HepG2 (cell line): Measurements from ENCODE around the gene CLPSL2. TPM values are rescaled to one million over a fixed set of nuclear protein-coding genes. Genes with fewer than 3 reads are reported as not detected.
A peak's percentile ranks its signal among the peaks of the same experiment; 100 is the strongest.

ENCODE experiments used
- ATM ChIP-seq: fragments of 450-650 bp; IDR thresholded peaks from 2 replicates; pipeline ENCODE4 v1.7.1; 2017; ENCODE audit warnings: mild to moderate bottlenecking, borderline replicate concordance
- CREM ChIP-seq, 2 experiments: sonication (generic) in 1 of 2; formaldehyde crosslinking in 1 of 2; IDR thresholded peaks; 2 replicates each; pipeline versions ENCODE4 v1.4.0 to v1.6.1; 2016 to 2020; ENCODE audit warnings: antibody characterized with exemption in 1 of 2, mild to moderate bottlenecking in 1 of 2, missing genetic modification reagents in 1 of 2
- ESRRA ChIP-seq: sonication (generic); formaldehyde crosslinking; IDR thresholded peaks from 2 replicates; pipeline ENCODE4 v1.5.1; 2020; ENCODE audit warnings: mild to moderate bottlenecking, low read depth, missing genetic modification reagents
- FIP1L1 ChIP-seq: fragments of 200-400 bp; formaldehyde crosslinking; IDR thresholded peaks from 2 replicates; pipeline ENCODE4 v1.6.1; 2018; ENCODE audit warnings: low read depth, mild to moderate bottlenecking, low read length, moderate library complexity, borderline replicate concordance; ENCODE audit not compliant: insufficient read depth
- GRHL1 ChIP-seq: sonication (generic); formaldehyde crosslinking; conservative IDR thresholded peaks from 2 replicates; pipeline ENCODE4 v1.8.0; 2022; ENCODE audit warnings: missing genetic modification reagents
- HNF4A ChIP-seq: sonication (generic); formaldehyde crosslinking; IDR thresholded peaks from 2 replicates; pipeline ENCODE4 v1.4.0; 2020; ENCODE audit warnings: missing genetic modification reagents
- HOXA9 ChIP-seq: sonication (generic); formaldehyde crosslinking; IDR thresholded peaks from 2 replicates; pipeline ENCODE4 v1.8.1; 2022; ENCODE audit warnings: missing genetic modification reagents, mild to moderate bottlenecking, moderate library complexity, borderline replicate concordance
- KDM6A ChIP-seq: IDR thresholded peaks from 2 replicates; pipeline ENCODE4 v1.6.1; 2016; ENCODE audit warnings: low read depth
- KLF15 ChIP-seq: sonication (generic); formaldehyde crosslinking; IDR thresholded peaks from 2 replicates; pipeline ENCODE4 v1.8.1; 2023; ENCODE audit warnings: borderline replicate concordance, mild to moderate bottlenecking, inconsistent platforms, missing genetic modification reagents, mixed read lengths
- POLR2G ChIP-seq: fragments of 200-400 bp; formaldehyde crosslinking; IDR thresholded peaks from 2 replicates; pipeline ENCODE4 v1.6.1; 2018; ENCODE audit warnings: mild to moderate bottlenecking, low read depth, low read length, moderate library complexity
- RBFOX2 ChIP-seq: fragments of 200-400 bp; formaldehyde crosslinking; IDR thresholded peaks from 2 replicates; pipeline ENCODE4 v1.6.1; 2017; ENCODE audit warnings: low read depth, mild to moderate bottlenecking, low read length
- RBM39 ChIP-seq: fragments of 200-400 bp; formaldehyde crosslinking; IDR thresholded peaks from one replicate; pipeline ENCODE4 v1.6.1; 2018; ENCODE audit warnings: antibody characterized with exemption, mild to moderate bottlenecking, low read depth, low read length; ENCODE audit not compliant: poor library complexity, severe bottlenecking
- SAFB2 ChIP-seq: sonication (generic); formaldehyde crosslinking; IDR thresholded peaks from 2 replicates; pipeline ENCODE4 v1.5.1; 2020; ENCODE audit warnings: missing genetic modification reagents, low read depth, mild to moderate bottlenecking, borderline replicate concordance
- TBL1XR1 ChIP-seq: fragments of 150-350 bp; IDR thresholded peaks from 2 replicates; pipeline ENCODE4 v1.6.1; 2014; ENCODE audit warnings: borderline replicate concordance, low read length; ENCODE audit not compliant: partially characterized antibody
- TBX2 ChIP-seq: sonication (generic); formaldehyde crosslinking; IDR thresholded peaks from 2 replicates; pipeline ENCODE4 v1.5.0; 2020; ENCODE audit warnings: missing genetic modification reagents, mild to moderate bottlenecking, borderline replicate concordance
- THAP9 ChIP-seq: sonication (generic); formaldehyde crosslinking; IDR thresholded peaks from 2 replicates; pipeline ENCODE4; 2020; ENCODE audit warnings: missing genetic modification reagents, mild to moderate bottlenecking, borderline replicate concordance
- ZFP90 ChIP-seq: sonication (generic); formaldehyde crosslinking; IDR thresholded peaks from 2 replicates; pipeline ENCODE4 v1.8.0; 2022; ENCODE audit warnings: missing genetic modification reagents, mild to moderate bottlenecking, inconsistent platforms, borderline replicate concordance
- ZNF138 ChIP-seq: sonication (generic); formaldehyde crosslinking; IDR thresholded peaks from 2 replicates; pipeline ENCODE4 v1.5.0; 2020; ENCODE audit warnings: mild to moderate bottlenecking, low read depth, missing genetic modification reagents
- ZNF776 ChIP-seq: sonication (generic); formaldehyde crosslinking; IDR thresholded peaks from 2 replicates; pipeline ENCODE4 v1.4.0; 2020; ENCODE audit warnings: mild to moderate bottlenecking, missing genetic modification reagents
- ZSCAN31 ChIP-seq: sonication (generic); formaldehyde crosslinking; IDR thresholded peaks from 2 replicates; pipeline ENCODE4 v1.5.0; 2020; ENCODE audit warnings: low read depth, mild to moderate bottlenecking, missing genetic modification reagents
- polyA plus RNA-seq, 8 experiments: library from polyadenylated mRNA; depleted of rRNA in 3 of 8; stranded (reverse) in 7 of 8; unstranded in 1 of 8; fragments of >200 nt; fragmentation: Illumina TruSeq in 4 of 8; extraction: Trizol in 4 of 8; gene quantifications; 2 replicates each; pipeline versions ENCODE4 v1.2.1 to v1.2.3, GENCODE V29; 2011 to 2016; ENCODE audit warnings: low read depth in 4 of 8, missing spikeins in 1 of 8, mixed read lengths in 1 of 8; ENCODE audit not compliant: insufficient read depth in 1 of 8
- total RNA-seq, 5 experiments: library from RNA; depleted of rRNA; stranded (reverse); fragments of >200 nt; fragmentation: Illumina TruSeq; extraction: Trizol; gene quantifications; 2 replicates each; pipeline ENCODE4 v1.2.3, GENCODE V29; 2016; ENCODE audit warnings: low read depth in 1 of 5
- TF ChIP-seq, protein P1 (sequence below): sonication (generic); formaldehyde crosslinking; IDR thresholded peaks from 2 replicates; pipeline ENCODE4 v1.4.0; 2020; ENCODE audit warnings: missing genetic modification reagents

The CLPSL2 gene
- total and polyA plus RNA-seq, 2 of the 13 experiments (the other 11 are each of a cell fraction or from before 2014, with no cell fraction given), result not detected

- TF ChIP-seq ZFP90 (CRISPR knock-in tag) (no peak), TBL1XR1 (no peak), POLR2G (peak; percentile 91), ZNF138 (CRISPR knock-in tag) (no peak; the same call in 1 of the 2 replicates), HOXA9 (CRISPR knock-in tag) (0 out of 2 replicates have a peak, but pooled peaks have one; percentile 70), GRHL1 (CRISPR knock-in tag) (no peak), RBFOX2 (peak; percentile 84), ATM (no peak), ESRRA (CRISPR knock-in tag) (0 out of 2 replicates have a peak, but pooled peaks have one; percentile 39), HNF4A (CRISPR knock-in tag) (peak; percentile 47; the same call in 1 of the 2 replicates), TBX2 (CRISPR knock-in tag) (peak; percentile 86; the same call in 1 of the 2 replicates), CREM (IDR thresholded peaks at IDR 0.05) (no peak; the same call in 1 of the 2 replicates), CREM (CRISPR knock-in tag; IDR thresholded peaks at IDR 0.05) (no peak), SAFB2 (CRISPR knock-in tag) (0 out of 2 replicates have a peak, but pooled peaks have one; percentile 73), RBM39 (peak; percentile 94), KLF15 (CRISPR knock-in tag) (no peak), FIP1L1 (no peak), KDM6A (CRISPR knock-in tag) (peak; percentile 60; the same call in 1 of the 2 replicates), ZNF776 (CRISPR knock-in tag) (peak; percentile 83; the same call in 1 of the 2 replicates), ZSCAN31 (CRISPR knock-in tag) (0 out of 2 replicates have a peak, but pooled peaks have one; percentile 37), THAP9 (CRISPR knock-in tag) (peak; percentile 78; the same call in 1 of the 2 replicates)
- TF ChIP-seq, protein P1, sequence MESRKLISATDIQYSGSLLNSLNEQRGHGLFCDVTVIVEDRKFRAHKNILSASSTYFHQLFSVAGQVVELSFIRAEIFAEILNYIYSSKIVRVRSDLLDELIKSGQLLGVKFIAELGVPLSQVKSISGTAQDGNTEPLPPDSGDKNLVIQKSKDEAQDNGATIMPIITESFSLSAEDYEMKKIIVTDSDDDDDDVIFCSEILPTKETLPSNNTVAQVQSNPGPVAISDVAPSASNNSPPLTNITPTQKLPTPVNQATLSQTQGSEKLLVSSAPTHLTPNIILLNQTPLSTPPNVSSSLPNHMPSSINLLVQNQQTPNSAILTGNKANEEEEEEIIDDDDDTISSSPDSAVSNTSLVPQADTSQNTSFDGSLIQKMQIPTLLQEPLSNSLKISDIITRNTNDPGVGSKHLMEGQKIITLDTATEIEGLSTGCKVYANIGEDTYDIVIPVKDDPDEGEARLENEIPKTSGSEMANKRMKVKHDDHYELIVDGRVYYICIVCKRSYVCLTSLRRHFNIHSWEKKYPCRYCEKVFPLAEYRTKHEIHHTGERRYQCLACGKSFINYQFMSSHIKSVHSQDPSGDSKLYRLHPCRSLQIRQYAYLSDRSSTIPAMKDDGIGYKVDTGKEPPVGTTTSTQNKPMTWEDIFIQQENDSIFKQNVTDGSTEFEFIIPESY (CRISPR knock-in tag), result peak; percentile 7
These were observed 44.5 kb upstream of the CLPSL2 start (continued) for GRCh38 chr6:35731736-35732532.
